ENCODE measurements around the gene ZNF821. TPM values are rescaled to one million over a fixed set of nuclear protein-coding genes. Genes with fewer than 3 reads are reported as not detected.
A peak's percentile ranks its signal among the peaks of the same experiment; 100 is the strongest.
"Not testable (repeated sequence)": the region's sequence is repeated elsewhere in the genome, so short reads cannot be mapped to it uniquely, and the experiment has no call there.

ZNF821 gene
- total RNA-seq, 2 experiments from 2014 or later = 9.0 to 10.7 TPM

- Mint-ChIP-seq H3K27me3 (no peaks in the 10 kb centered on the region), H3K27ac (peak overlapping the region; percentile 13), H3K4me1 (peaks cover 57% of the 10 kb centered on the region), H3K9me3 (ENCODE audit: low read depth) (no peaks in the 10 kb centered on the region), H3K36me3 (peaks cover 34% of the 10 kb centered on the region), H3K4me3 (no peak overlapping the region)
- CTCF ChIA-PET = interaction anchor here (1.0 to 1.6 kb wide), 3 partner anchors 14 to 35 kb away, joined by 3 read pairs; partner anchors contain the start of gene ZNF821
- DNase-seq (no peak), ATAC-seq (no peak)
Observed at GRCh38 chr16:71848622-71849021, 35.4 kb downstream of the ZNF821 start.

- Mint-ChIP-seq H3K27me3 (no peaks in the 10 kb centered on the region), H3K4me3 (peak overlapping the region; percentile 86), H3K27ac (peak overlapping the region; percentile 95), H3K36me3 (peaks cover 31% of the 10 kb centered on the region), H3K9me3 (ENCODE audit: low read depth) (no peaks in the 10 kb centered on the region), H3K4me1 (peaks cover 56% of the 10 kb centered on the region)
- CTCF ChIA-PET = interaction anchor here (1.0 to 3.5 kb wide), 4 partner anchors 11 to 115 kb away, joined by 3 to 29 read pairs (median 6); partner anchors contain the start of gene ZNF821
- ATAC-seq (no peak), DNase-seq (no peak)
Observed at GRCh38 chr16:71847096-71847495, 36.9 kb downstream of the ZNF821 start.

- peak overlapping the region; percentile 86 for H3K4me3 Mint-ChIP-seq
- H3K27ac Mint-ChIP-seq = peak overlapping the region; percentile 95
- no peaks in the 10 kb centered on the region for H3K9me3 Mint-ChIP-seq (ENCODE audit: low read depth)
- CTCF ChIA-PET = interaction anchor here (0.8 to 3.5 kb wide), 6 partner anchors 12 to 115 kb away, joined by 3 to 29 read pairs (median 3); partner anchors contain the start of genes AP1G1, IST1 and ZNF821
- no peaks in the 10 kb centered on the region for H3K27me3 Mint-ChIP-seq
- peaks cover 30% of the 10 kb centered on the region for H3K36me3 Mint-ChIP-seq
- peaks cover 55% of the 10 kb centered on the region for H3K4me1 Mint-ChIP-seq
- ATAC-seq (no peak), DNase-seq (peak; percentile 47)
Observed at GRCh38 chr16:71846431-71846830, 37.6 kb downstream of the ZNF821 start.

- Mint-ChIP-seq H3K36me3 (peaks cover 24% of the 10 kb centered on the region), H3K4me1 (peaks cover 55% of the 10 kb centered on the region)
Observed at GRCh38 chr16:71845639-71846430, 38.1 kb downstream of the ZNF821 start, which contains the start of gene ATXN1L. Gene ATXN1L (plus strand): TSS chr16:71845976. CDS start chr16:71849741, 3,765 bp downstream.

GRCh38 chr16:71843572-71843971 is 40.4 kb downstream of the ZNF821 start:
- DNase-seq = no peak
- ATAC-seq = no peak
- CTCF ChIA-PET = interaction anchor here (0.9 to 4.0 kb wide), 5 partner anchors 14 to 278 kb away, joined by 3 to 18 read pairs (median 4); partner anchors contain the start of gene AP1G1
- peaks cover 7% of the 10 kb centered on the region for H3K36me3 Mint-ChIP-seq
- H3K4me1 Mint-ChIP-seq = peaks cover 51% of the 10 kb centered on the region
- no peaks in the 10 kb centered on the region for H3K27me3 Mint-ChIP-seq
- H3K27ac Mint-ChIP-seq = peak overlapping the region; percentile 29
- no peaks in the 10 kb centered on the region for H3K9me3 Mint-ChIP-seq (ENCODE audit: low read depth)
- H3K4me3 Mint-ChIP-seq = no peak overlapping the region

More at GRCh38 chr16:71845639-71846430, 38.1 kb downstream of the ZNF821 start, which contains the start of gene ATXN1L:
- H3K27ac Mint-ChIP-seq = peak within 1 kb of the TSS; percentile 95
- peak within 1 kb of the TSS; percentile 86 for H3K4me3 Mint-ChIP-seq
- DNase-seq = peak; percentile 95
- no peaks in the 10 kb centered on the region for H3K9me3 Mint-ChIP-seq (ENCODE audit: low read depth)
- no peaks in the 10 kb centered on the region for H3K27me3 Mint-ChIP-seq
- peak; percentile 94 for ATAC-seq
- CTCF ChIA-PET = interaction anchor here (0.8 to 3.5 kb wide), 6 partner anchors 12 to 116 kb away, joined by 3 to 29 read pairs (median 3); partner anchors contain the start of genes AP1G1, IST1 and ZNF821

- ATAC-seq (no peak), DNase-seq (no peak)
- Mint-ChIP-seq H3K4me1 (peaks cover 24% of the 10 kb centered on the region), H3K9me3 (ENCODE audit: low read depth) (no peaks in the 10 kb centered on the region), H3K27me3 (no peaks in the 10 kb centered on the region), H3K27ac (no peak overlapping the region), H3K4me3 (no peak overlapping the region), H3K36me3 (no peaks in the 10 kb centered on the region)
- CTCF ChIA-PET = interaction anchor here (0.7 to 4.0 kb wide), 2 partner anchors 20 to 42 kb away, joined by 3 to 18 read pairs; no protein-coding TSS in a partner anchor
Observed at GRCh38 chr16:71840052-71840451, 43.9 kb downstream of the ZNF821 start.

GRCh38 chr16:71837150-71837549 is 46.8 kb downstream of the ZNF821 start:
- no peaks in the 10 kb centered on the region for H3K9me3 Mint-ChIP-seq (ENCODE audit: low read depth)
- H3K4me3 Mint-ChIP-seq = no peak overlapping the region
- ATAC-seq (no peak), DNase-seq (no peak)
- peaks cover 18% of the 10 kb centered on the region for H3K4me1 Mint-ChIP-seq
- H3K36me3 Mint-ChIP-seq = no peaks in the 10 kb centered on the region
- CTCF ChIA-PET = no interaction called here
- no peak overlapping the region for H3K27ac Mint-ChIP-seq
- H3K27me3 Mint-ChIP-seq = no peaks in the 10 kb centered on the region

- Mint-ChIP-seq H3K9me3 (ENCODE audit: low read depth) (no peaks in the 10 kb centered on the region), H3K27me3 (no peaks in the 10 kb centered on the region), H3K4me1 (peaks cover 14% of the 10 kb centered on the region), H3K27ac (no peak overlapping the region), H3K36me3 (no peaks in the 10 kb centered on the region), H3K4me3 (no peak overlapping the region)
- CTCF ChIA-PET = interaction anchor here (0.5 to 1.8 kb wide), 2 partner anchors 10 to 17 kb away, joined by 3 to 5 read pairs; no protein-coding TSS in a partner anchor
- DNase-seq = no peak
- no peak for ATAC-seq
Observed at GRCh38 chr16:71834291-71834690, 49.7 kb downstream of the ZNF821 start.

GRCh38 chr16:71832112-71832511 is 51.9 kb downstream of the ZNF821 start:
- ATAC-seq; H3K27me3 Mint-ChIP-seq; H3K36me3 Mint-ChIP-seq; DNase-seq; CTCF ChIA-PET; H3K27ac Mint-ChIP-seq; H3K9me3 Mint-ChIP-seq (ENCODE audit: low read depth); H3K4me3 Mint-ChIP-seq: not testable (repeated sequence)
- H3K4me1 Mint-ChIP-seq = peaks cover 14% of the 10 kb centered on the region

GRCh38 chr16:71831698-71832097 is 52.3 kb downstream of the ZNF821 start:
- H3K9me3 Mint-ChIP-seq (ENCODE audit: low read depth); DNase-seq; H3K36me3 Mint-ChIP-seq; H3K4me3 Mint-ChIP-seq; ATAC-seq; H3K27me3 Mint-ChIP-seq; H3K27ac Mint-ChIP-seq: not testable (repeated sequence)
- CTCF ChIA-PET = interaction anchor here (1.1 to 1.9 kb wide), 2 partner anchors 42 to 50 kb away, joined by 3 to 4 read pairs; no protein-coding TSS in a partner anchor
- peaks cover 14% of the 10 kb centered on the region for H3K4me1 Mint-ChIP-seq

- CTCF ChIA-PET = interaction anchor here (1.9 kb wide), 1 partner anchor 51 kb away, joined by 4 read pairs; no protein-coding TSS in a partner anchor
- H3K4me3 Mint-ChIP-seq = no peak overlapping the region
Observed at GRCh38 chr16:71830359-71830758, 53.6 kb downstream of the ZNF821 start.

GRCh38 chr16:71826533-71827017 is 57.4 kb downstream of the ZNF821 start:
- Mint-ChIP-seq H3K4me3 (no peak overlapping the region), H3K27me3 (no peaks in the 10 kb centered on the region)
- CTCF ChIA-PET = no interaction called here

More at GRCh38 chr16:71830359-71830758, 53.6 kb downstream of the ZNF821 start:
- Mint-ChIP-seq H3K4me1 (peaks cover 14% of the 10 kb centered on the region), H3K36me3 (peaks cover 3% of the 10 kb centered on the region), H3K27ac (no peak overlapping the region), H3K9me3 (ENCODE audit: low read depth) (no peaks in the 10 kb centered on the region), H3K27me3 (no peaks in the 10 kb centered on the region)
- ATAC-seq (no peak), DNase-seq (no peak)

GRCh38 chr16:71817155-71817500 is 66.9 kb downstream of the ZNF821 start:
- not testable (repeated sequence) for ATAC-seq; H3K4me3 Mint-ChIP-seq; H3K27me3 Mint-ChIP-seq; H3K36me3 Mint-ChIP-seq; DNase-seq; H3K9me3 Mint-ChIP-seq (ENCODE audit: low read depth)
- peaks cover 20% of the 10 kb centered on the region for H3K4me1 Mint-ChIP-seq
- CTCF ChIA-PET = interaction anchor here (0.7 to 1.7 kb wide), 5 partner anchors 17 to 252 kb away, joined by 3 to 7 read pairs (median 4); no protein-coding TSS in a partner anchor
- H3K27ac Mint-ChIP-seq = peak overlapping the region; percentile 84

More at GRCh38 chr16:71826533-71827017, 57.4 kb downstream of the ZNF821 start:
- Mint-ChIP-seq H3K9me3 (ENCODE audit: low read depth) (no peaks in the 10 kb centered on the region), H3K36me3 (peaks cover 6% of the 10 kb centered on the region), H3K4me1 (no peaks in the 10 kb centered on the region), H3K27ac (no peak overlapping the region)
- DNase-seq (no peak), ATAC-seq (no peak)
